H1 (cell line): ENCODE data around the gene PML.

Experiments
- CEBPB ChIP-seq: IDR thresholded peaks from 2 replicates; pipeline ENCODE4 v1.6.1; 2012; ENCODE audit warnings: low read depth, low read length
- CHD1 ChIP-seq: IDR thresholded peaks from 2 replicates; pipeline ENCODE4 v1.6.1; 2012; ENCODE audit warnings: low read depth, low read length, improper control_type of control experiment
- EZH2 ChIP-seq: fragments of 200-600 bp; sonication (generic); IDR thresholded peaks from 2 replicates; pipeline ENCODE4 v1.7.1; 2012; ENCODE audit warnings: low read depth, mild to moderate bottlenecking, moderate library complexity, low read length, inconsistent platforms; ENCODE audit not compliant: severe bottlenecking
- FOSL1 ChIP-seq: IDR thresholded peaks from 2 replicates; pipeline ENCODE4 v1.6.1; 2011; ENCODE audit warnings: mild to moderate bottlenecking, low read depth, low read length, moderate library complexity; ENCODE audit not compliant: insufficient read depth
- POLR2A ChIP-seq, 2 experiments: IDR thresholded peaks; 1 replicate in 1 of 2; 2 replicates in 1 of 2; pipeline ENCODE4 v1.6.1; 2011; ENCODE audit warnings: low read depth in 2 of 2, low read length in 2 of 2, mild to moderate bottlenecking in 2 of 2; ENCODE audit errors: control extremely low read depth in 1 of 2
- POLR2AphosphoS5 ChIP-seq: IDR thresholded peaks from 2 replicates; pipeline ENCODE4 v1.6.1; 2011; ENCODE audit warnings: low read depth, low read length
- RFX5 ChIP-seq: IDR thresholded peaks from 2 replicates; pipeline ENCODE4 v1.6.1; 2011; ENCODE audit warnings: low read depth, low read length, improper control_type of control experiment, borderline replicate concordance
- SIN3A ChIP-seq, 2 experiments: IDR thresholded peaks in 1 of 2; conservative IDR thresholded peaks in 1 of 2; 2 replicates each; pipeline ENCODE4 v1.6.1; 2011 to 2012; ENCODE audit warnings: low read length in 2 of 2, improper control_type of control experiment in 1 of 2, low read depth in 1 of 2, mild to moderate bottlenecking in 1 of 2
- YY1 ChIP-seq: IDR thresholded peaks from 2 replicates; pipeline ENCODE4 v1.6.1; 2011; ENCODE audit warnings: low read depth, mild to moderate bottlenecking, low read length
- TF ChIP-seq, protein P1 (sequence below), 3 experiments: IDR thresholded peaks; 1 replicate in 2 of 3; 2 replicates in 1 of 3; pipeline versions ENCODE4 v1.5.1 to v1.6.1; 2011; ENCODE audit warnings: low read length in 3 of 3, mild to moderate bottlenecking in 3 of 3, inconsistent platforms in 2 of 3, low read depth in 1 of 3, moderate library complexity in 1 of 3; ENCODE audit not compliant: insufficient read depth in 1 of 3; ENCODE audit errors: control extremely low read depth in 1 of 3

DNA sequence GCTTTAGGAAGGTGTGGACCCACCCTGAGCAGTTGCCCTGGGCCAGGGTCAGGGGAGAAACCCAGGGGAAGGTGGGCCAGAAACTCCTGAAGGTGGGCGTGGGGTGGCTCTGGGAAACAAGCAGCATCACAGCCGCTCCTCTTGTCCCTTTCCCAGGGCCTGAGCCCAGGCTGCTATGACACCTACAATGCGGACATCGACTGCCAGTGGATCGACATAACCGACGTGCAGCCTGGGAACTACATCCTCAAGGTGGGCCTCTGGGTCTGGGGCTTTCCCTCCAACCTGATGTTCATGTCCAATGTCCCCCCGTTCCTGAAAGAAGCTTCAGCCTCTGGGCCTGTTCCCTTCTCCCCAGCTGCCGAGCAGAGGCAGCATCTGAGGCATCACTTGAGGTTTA, 46.9 kb upstream of the PML start:
- TF ChIP-seq POLR2A (IDR thresholded peaks at IDR 0.05; ENCODE audit: control extremely low read depth in 1 of 2, low read depth in 2 of 2, low read length in 2 of 2) (no peak), CHD1 (no peak), EZH2 (no peak), SIN3A (conservative IDR thresholded peaks at IDR 0.05 in 1 of 2, IDR thresholded peaks at IDR 0.05 in 1 of 2; ENCODE audit: low read depth in 1 of 2, low read length in 2 of 2) (no peak), YY1 (no peak), RFX5 (no peak), CEBPB (no peak), FOSL1 (no peak), POLR2AphosphoS5 (no peak)
- TF ChIP-seq, protein P1, sequence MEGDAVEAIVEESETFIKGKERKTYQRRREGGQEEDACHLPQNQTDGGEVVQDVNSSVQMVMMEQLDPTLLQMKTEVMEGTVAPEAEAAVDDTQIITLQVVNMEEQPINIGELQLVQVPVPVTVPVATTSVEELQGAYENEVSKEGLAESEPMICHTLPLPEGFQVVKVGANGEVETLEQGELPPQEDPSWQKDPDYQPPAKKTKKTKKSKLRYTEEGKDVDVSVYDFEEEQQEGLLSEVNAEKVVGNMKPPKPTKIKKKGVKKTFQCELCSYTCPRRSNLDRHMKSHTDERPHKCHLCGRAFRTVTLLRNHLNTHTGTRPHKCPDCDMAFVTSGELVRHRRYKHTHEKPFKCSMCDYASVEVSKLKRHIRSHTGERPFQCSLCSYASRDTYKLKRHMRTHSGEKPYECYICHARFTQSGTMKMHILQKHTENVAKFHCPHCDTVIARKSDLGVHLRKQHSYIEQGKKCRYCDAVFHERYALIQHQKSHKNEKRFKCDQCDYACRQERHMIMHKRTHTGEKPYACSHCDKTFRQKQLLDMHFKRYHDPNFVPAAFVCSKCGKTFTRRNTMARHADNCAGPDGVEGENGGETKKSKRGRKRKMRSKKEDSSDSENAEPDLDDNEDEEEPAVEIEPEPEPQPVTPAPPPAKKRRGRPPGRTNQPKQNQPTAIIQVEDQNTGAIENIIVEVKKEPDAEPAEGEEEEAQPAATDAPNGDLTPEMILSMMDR (IDR thresholded peaks at IDR 0.05; ENCODE audit: control extremely low read depth in 1 of 3, insufficient read depth in 1 of 3, low read depth in 1 of 3, low read length in 3 of 3), result no peak
